NCI-H526 treated with DMSO at 0.1 percent for 48 hours (cell line): ENCODE data around the gene DBN1.
"Not testable (repeated sequence)": the region's sequence is repeated elsewhere in the genome, so short reads cannot be mapped to it uniquely, and the experiment has no call there.

Source experiments
- DNase-seq: peaks from one replicate; lab custom pipeline; 2025; lab: John Stamatoyannopoulos, UW

Gene DBN1

DNA sequence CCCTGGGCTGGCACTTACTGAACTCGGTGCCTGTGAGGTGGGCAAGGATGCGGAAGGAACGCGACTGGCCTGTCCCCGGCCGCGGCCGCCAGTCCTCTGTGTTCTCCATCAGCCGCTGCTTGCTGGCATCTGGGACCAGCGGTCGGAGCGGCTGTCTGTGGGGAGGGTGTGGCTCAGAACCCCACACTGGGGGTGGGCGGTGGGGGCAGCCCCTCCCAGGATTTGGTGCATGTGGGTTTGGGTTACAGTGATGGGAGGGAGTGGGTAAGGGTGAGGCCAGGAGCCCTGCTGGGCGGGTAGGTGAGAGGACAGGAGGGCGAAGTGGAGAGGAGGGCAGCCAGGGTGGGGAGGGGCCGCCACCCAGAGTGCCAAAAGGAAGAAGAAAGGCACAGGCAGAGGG, 17.6 kb upstream of the DBN1 start:
- no peak for DNase-seq

DNA sequence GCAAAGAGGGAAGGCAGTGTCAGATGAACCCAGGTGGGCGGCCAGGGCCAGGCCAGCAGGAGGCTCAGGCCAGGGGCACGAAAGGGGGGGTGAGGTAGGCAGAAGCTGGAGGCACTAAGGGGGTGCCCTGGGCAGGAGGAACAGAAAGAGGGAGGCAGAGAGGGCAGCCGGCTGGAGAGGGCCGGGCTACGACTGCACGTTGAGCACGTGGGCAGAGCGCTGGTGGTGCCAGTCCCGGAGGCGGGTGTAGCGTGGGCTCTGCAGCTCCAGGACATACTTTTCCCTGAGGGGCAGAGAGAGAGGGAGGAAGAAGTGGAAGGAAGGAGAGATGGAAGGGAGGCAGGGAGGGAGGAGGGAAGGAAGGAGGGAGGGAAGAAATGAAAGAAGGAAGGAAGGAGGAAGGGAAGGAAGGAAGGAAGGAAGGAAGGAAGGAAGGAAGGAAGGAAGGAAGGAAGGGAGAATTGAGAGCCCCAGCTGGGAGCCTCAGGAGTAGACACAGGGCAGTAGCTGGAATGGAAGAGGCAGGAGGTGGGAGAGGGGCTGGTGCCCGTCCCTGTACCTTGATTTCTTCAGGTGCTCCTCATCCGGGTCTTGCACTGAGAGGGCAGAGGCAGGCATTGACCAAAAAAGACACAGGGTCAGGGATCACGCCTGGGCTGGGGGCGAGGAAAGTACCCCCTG, 17.0 kb upstream of the DBN1 start:
- DNase-seq: no peak

DNA sequence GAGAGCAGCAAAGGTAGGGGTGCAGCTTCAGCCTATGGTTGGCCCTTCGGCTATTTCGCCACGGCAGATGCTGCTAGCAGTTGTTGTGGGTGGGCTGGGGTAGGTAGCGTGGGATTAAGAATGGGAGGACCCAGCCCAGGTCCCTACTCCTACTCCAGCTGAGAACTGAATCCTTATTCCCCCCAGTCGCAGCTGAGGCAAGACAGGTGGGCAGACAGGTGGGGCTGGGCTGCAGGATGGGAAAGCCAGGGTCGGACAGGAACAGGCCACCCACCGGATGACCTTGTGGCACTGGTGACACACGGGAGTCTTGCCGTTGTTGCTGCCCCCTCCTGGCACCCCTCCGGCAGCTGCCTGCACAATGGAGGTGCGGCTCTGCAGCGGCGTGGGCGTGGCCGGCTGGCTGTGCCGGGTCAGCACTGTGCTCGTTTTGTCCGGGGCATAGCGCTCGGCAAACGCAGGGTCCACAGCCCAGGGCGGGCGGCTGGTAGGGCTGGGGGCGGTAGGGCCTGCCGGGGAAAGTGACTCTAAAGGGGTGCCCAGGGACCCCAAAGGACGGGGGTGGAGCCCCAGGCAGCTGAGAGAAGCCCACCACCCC, 15.8 kb upstream of the DBN1 start:
- DNase-seq: no peak

DNA sequence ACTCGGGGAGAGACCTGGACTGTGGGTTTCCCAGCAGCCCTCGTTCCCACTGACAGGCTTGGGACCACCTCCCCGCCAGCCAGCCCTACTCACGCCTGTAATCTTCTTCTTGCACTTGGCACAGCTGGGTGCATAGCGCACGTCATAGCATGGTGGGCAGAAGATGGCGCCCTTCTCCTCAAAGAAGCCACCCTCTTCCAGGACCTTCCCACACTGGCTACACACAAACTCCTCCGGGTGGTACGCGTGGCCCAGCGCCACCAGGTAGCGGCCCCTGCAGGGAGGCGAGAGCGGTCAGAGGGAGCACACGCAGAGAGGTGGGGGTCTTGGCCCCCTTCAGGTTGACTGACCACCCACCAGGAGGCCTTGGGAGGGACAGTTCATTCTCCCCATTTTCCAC, 14.5 kb upstream of the DBN1 start:
- no peak for DNase-seq

DNA sequence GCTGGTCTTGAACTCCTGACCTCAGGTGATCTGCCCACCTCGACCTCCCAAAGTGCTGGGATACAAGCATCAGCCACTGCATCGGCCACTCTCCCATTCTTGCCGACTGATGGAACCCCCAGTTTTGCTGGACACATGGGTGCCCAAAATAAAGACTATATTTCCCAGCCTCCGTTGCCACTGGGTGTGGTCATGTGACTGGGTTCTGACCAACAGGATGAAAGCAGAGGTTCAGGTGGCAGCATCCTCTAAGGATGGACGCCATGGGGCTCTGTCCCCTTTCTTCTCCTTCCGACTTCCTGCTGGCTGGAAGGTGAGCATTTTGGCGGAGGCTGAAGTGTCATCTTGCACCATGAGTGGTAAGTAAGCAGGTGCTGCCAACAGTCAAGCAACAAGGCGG, 13.7 kb upstream of the DBN1 start:
- no peak for DNase-seq

DNA sequence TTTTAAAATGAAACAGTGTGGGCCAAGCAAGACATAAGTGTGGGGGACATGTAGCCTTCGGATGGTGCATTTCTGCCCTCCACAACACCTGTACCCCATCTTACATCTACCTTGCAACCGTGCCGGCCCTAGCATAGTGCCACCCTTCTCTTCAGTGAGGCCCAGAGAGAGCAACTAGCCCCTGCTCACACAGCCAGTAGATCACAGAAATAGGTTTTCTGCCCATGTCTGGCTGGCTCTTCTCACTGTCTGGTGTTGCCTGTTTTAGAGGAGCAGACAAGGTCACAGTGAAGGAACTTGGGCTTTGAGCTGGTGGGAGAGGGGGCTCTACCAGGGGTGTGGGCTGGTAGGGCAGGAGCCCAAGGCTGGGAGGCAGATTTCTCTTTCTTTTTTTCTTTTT, 12.8 kb upstream of the DBN1 start:
- no peak for DNase-seq

DNA sequence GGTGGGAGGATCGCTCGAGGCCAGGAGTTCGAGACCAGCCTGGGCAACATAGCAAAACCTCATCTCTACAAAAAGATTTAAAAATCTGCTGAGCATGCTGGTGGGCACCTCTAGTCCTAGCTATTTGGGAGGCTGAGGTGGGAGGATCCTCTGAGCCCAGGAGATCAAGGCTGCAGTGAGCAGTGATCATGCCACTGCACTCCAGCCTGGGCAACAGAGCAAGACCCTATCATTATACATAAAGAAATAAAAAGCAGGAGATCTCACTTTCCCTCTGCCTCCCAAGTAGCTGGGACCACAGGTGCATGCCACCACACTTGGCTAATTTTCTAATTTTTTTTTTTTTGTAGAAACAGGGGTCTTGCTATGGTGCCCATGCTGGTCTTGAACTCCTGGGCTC, 12.3 kb upstream of the DBN1 start:
- DNase-seq: not testable (repeated sequence)

DNA sequence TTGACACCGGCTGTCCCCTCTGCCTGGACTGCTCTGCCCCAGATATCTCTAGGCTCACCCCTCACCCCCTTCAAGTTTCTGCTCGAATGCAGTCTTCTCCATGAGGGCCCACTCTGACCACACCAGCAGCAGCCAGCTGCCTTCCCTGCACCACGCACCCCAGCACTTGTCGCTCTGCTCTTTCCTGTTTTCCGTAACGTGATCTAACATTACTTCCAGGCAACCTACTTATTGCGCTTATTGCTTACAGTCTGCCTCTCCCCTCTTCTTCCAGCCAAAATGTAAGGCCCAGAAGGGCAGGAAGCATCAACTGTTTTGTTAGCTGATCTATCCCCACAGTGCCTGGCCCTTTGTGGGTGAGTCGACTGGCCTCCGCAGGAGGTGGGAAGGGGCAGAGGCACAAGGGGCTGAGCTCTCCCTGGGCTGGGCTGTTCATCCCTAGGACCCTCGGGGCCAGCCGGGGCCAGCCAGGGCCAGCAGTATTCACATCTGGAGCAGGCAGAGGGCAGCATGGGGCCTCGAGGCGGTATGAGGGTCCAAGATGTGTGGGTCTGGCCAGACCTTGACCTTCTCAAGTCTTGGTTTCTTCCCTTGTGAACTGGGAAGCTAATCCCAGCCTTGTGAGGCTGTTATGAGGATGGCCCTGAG, 11.6 kb upstream of the DBN1 start:
- no peak for DNase-seq

DNA sequence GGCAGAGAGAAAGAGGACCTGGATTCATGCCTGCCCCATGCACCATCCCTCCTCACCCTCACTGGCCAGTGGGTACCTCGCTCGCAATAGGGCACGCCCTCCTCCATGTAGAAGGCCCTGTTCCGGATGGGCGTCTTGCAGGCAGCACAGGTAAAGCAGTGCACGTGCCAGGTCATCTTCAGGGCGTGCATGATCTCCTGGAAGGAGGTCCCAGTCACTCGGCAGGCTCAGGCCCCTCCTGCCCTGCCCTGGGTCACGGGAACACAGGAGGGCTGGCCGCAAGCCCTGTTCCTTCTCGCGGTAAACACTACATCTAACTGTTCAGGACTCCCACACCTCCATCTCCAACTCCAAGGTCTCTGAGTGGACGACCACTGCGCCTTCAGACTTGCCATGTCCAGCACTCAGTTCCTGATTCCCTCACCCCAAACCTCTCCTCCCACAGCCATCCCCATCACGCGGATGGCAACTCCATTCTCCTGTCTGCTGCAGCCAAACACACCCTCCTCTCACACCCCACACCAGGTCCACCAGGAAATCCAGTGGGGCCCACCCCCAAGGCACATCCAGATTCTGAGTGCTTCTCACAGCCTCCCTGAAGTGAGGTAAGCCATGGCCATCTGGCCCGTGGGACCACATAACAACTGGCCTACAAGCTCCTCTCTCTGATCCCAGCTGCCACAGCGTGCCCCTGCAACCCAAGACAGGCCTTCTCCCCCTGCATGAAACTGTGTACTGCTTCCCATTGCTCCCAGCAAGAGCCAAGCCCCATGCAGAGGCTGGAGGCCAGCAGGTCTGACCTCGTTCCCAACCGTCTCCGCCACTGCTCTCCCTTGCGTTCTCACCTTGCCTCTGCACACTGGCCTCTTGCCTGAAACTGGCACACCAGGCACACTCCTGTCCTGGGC, 10.8 kb upstream of the DBN1 start:
- no peak for DNase-seq

DNA sequence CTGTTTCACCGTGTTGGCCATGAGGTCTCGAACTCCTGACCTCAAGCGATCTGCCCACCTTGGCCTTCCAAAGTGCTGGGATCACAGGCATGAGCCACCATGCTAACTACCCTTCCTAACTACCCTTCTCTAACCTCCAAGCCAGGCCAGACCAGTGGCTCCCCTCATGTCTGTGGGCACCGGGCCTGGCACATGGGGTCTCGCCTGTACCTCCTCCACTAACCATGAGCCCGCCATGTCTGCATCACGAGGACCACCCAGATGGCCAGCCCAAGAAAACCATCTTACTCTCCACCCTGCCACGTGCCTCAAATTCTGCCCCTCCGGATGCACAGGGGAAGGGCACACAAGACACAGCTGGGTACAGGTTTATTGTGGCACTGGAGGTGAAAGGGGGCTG, 9.6 kb upstream of the DBN1 start:
- no peak for DNase-seq

DNA sequence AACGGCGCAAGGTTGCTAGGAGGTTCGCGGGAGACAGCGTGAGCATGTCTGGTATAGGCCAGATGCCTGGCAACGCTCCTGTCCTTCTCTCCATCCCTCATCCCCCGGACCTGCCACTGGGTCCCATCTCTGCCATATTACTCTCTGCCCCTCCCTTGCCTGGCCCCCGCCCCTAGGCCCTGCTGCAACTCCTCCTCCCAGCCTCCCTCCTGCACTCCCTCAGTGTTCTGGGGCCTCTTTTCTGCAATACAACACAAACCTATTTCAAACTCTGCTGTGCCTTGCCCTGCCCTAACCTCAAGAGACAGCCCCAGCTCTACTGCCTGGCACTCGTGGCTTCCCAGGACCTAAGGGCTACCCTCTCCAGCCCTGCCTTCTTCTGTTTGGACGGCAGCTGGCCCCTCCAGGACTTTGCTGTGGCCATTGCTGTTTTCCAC, 8.9 kb upstream of the DBN1 start:
- DNase-seq: no peak

DNA sequence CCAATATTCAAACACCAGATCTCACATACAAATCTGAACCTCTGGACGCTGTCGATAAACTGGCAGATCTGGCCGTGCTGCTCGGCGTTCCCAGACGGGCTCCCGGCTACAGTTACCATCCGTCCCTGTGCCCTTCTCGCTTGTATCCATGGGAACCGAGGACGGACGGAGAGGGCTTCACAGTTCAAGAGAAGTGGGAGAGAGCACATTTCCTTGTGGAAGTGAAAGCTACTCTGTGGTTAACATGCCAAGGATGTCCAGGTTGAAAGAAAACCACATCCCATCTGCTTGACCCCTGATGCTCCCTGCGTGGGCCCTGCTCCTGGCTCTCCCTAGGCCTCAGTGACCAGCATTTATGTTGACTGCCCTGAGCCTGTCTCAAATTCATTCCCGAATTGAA, 6.3 kb upstream of the DBN1 start:
- DNase-seq: no peak

DNA sequence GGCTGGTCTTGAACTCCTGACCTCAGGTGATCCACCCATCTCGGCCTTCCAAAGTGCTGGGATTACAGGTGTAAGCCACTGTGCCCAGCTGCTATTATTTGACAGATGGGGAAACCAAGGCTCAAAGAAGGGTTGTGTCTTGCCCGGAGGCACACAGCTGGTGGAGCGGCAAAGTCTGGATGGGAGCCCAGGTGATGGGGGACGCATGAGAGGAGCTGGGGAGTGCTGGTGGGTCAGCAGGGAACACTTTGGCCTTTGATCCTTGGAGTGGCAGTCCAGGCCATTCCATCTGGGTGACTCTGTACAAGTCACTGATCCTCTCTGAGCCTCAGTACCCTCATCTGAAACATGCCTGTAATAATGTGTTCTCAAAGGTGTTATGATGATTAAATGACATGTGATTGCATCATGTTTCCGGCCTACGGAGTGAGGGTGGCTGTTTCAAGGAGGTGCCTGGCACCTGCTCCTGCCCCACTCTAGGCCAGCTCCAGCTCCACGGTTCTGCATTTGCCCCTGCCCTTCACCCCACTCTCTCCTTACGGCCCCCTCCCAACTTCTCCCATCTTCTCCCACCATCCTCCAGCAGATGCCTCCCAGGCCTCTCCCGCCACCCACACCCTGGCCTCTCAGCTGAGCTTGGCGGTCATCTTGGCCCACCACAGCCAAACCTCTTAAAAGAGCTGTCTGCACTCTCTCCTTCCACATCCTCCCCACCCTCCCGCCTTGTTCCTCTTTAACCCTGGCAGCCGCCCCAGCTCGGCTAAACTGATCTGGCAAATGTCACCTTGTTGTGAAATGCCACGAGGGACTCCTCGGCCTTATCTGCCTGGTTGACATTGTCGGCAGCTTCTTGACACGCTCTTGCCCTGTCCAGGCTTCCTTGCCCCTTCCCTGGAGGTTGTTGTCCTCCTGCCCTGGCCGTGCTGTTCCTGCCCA, 5.5 kb upstream of the DBN1 start:
- DNase-seq: no peak

DNA sequence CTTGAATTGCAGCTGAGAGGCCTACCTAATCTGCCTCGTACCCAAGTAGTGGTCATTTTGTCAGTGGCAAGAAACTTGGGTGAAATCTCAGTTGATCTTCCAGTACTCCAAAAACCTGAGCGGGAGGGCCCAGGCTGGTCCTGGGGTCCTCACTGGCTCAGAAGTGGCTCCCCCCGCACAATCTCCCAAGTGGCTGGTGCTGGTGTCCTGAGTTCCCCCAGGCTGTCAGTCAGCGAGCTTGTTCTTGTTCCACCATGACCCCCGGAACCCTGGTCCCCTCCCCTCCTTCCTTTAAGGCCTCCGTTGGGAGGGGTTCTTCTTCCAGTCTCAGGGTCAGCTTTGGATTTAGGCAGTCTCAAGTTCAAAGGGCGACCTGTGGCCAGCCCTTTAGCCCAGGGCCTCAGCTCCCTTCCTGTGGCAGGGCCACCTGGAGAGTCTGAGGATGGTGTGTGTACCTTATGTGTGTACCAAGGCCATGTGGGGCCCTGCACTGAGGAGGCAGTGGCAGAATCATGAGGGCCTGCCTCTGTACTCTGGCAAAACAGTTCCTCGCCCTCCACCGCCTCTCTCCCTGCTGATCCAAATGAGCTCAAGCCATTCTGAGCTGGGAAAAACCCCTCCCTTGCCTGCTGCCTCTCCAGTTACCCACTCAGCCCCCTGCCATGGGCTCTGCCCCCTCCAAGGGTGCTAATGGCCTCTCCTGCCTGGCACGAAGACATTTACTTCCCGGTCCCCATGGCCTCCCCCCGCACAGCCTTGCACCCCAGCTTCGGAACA, 4.5 kb upstream of the DBN1 start:
- DNase-seq: no peak

DNA sequence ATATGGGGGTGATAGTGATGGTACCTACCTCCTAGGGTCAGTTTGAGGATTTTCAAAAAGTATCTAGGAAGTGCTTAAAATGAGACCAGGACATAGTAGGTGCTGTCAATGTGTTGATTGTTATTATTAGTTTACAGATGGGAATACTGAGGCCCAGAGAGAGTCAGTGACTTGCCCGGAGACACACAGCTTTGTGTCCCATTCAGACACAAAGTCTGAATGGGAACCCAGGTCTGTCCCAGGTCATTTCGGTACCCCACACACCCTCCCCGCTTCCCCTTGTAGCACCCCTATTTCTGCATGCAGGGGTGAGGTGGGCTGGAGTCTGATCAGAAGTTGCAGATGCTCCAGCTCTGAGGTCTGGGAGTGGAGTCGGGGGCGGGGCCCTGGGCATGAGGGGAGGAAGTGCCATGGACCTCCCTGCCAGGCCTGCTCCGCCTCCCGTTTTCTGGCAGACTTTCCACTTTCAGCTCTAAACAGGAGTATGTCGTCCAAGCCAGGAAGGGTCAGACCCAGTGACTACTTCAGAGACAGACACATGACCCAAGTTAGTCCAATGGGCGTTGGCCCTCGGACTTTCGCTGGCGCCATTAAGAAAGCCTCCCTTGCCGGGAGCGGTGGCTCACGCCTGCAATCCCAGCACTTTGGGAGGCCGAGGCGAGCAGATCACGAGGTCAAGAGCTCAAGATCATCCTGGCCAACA, 3.2 kb upstream of the DBN1 start:
- DNase-seq: no peak

DNA sequence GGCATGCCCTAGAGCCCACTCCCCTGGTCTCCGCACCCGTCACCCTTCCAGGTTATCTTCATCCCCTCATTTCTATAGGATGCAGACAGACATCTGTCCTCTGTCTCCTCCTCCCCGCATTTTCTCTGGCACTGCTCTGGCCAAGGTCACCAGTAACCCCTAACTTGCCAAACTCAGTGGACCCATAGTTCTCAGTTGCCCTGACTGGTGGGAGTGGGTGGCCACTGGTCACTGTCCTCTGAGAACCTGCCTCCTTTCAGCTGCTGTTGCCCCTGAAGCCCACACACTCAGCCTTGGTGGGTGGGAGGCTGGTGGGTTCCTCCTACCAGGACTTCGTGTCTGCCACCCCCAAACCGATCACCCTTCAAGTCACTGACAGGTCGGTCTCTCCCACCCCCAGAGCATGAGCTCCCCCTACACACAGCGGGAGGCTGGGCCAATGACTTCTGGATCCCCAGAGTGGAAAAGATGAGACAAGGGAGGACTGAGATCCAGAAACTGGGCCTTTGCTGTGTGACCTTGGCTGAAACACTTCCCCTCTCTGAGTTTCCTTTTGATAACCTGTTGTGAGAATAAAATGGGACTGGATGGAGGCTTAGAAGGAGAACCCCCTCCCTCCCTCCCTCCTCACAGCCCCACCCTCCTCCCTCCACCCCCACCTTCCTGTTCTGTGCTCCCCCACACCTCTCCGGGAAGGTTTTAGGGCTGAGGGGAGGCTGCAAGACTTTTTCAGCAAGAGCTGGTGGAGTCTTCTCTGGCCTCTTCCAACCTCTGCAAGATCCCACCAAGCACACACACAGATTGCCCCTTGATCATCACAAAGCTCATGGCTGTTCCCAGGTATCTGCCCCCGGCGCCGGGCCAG, 2.4 kb upstream of the DBN1 start:
- no peak for DNase-seq

DNA sequence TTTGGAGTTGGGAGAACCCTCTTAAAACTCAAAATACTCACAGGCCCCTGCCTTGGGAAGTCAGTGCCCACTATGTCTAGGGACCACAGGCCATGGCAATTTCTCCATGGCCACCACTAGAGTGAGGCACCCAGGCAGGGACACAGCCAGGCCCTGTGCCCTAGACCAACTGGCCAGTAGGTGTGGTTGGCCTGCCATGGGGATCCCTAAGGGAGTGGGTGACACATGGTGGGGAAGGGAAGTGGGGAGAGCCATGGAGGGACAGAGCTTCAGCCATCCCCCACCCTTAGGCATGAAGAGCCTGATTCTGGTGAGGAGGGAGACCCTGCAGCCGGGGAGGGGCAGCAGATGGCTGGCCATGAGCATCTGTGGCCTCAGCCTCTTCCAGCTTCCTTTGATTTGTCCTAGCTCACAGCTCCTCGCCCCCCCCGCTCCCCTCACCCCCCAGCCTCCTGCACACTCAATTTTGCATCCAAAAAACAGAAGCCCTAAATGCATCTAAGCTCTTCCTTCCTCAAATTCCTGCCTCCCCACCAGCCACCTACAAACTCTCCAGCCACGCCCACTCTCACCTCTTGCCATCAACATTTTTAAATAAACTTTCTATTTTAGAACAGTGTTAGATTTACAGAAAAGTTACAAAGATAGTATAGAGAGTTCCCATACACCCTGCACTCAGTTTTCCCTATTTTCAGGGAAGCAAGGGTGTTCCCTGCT, 1.6 kb upstream of the DBN1 start:
- DNase-seq: no peak

DNA sequence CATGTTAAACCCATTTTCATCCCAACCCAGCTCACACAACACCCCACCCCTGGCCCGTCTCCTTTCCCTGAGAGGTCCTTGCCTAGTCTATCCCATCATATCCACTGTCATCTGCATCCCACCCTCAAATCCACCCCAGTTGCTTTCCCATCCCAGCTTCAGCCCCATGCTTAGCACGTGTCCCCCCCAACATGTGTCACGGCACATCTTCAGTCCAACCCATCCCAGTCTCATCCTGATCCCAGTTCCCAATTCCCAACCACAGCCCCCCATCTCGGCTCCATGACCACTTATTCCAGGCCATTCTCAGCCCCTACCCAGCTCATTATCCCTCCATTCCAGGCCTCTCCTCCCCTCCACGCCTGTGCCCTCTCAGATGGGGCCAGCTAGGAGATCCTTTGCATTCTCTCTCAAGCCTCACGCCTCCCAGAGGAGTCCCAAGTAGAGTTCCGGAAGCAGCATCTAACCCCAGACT, 605 bp upstream of the DBN1 start:
- DNase-seq: no peak
